SK-N-MC (cell line): ENCODE results near the gene MMRN2.
A peak's percentile ranks its signal among the peaks of the same experiment; 100 is the strongest.
"Not testable (repeated sequence)": the region's sequence is repeated elsewhere in the genome, so short reads cannot be mapped to it uniquely, and the experiment has no call there.

Experiments used
- DNase-seq: peaks from one replicate; pipeline ENCODE4 v3.0.0-alpha.2; 2011; ENCODE audit warnings: low read depth, low spot score
- H3K27ac ChIP-seq: fragments of 200-600 bp; sonication (generic); 2 replicates; pipeline ENCODE4 v1.5.1; 2016; ENCODE audit warnings: mixed run types
- H3K36me3 ChIP-seq: fragments of 200-600 bp; sonication (generic); 2 replicates; pipeline ENCODE4 v1.6.1; 2017; ENCODE audit warnings: antibody characterized with exemption, low read length, mixed read lengths; ENCODE audit not compliant: insufficient read depth
- H3K4me3 ChIP-seq: fragments of 200-600 bp; sonication (generic); 2 replicates; pipeline ENCODE4 v1.5.1; 2016
- H3K9ac ChIP-seq: fragments of 200-600 bp; sonication (generic); 2 replicates; pipeline ENCODE4 v1.8.0; 2017; ENCODE audit warnings: mixed run types, mixed read lengths; ENCODE audit not compliant: insufficient read length
- H3K9me3 ChIP-seq: fragments of 200-600 bp; sonication (generic); 2 replicates; pipeline ENCODE4 v1.6.1; 2017; ENCODE audit warnings: low read depth, mild to moderate bottlenecking, antibody characterized with exemption, low read length, moderate library complexity, mixed read lengths
- EZH2 ChIP-seq: fragments of 200-600 bp; sonication (generic); IDR thresholded peaks from one replicate; pipeline ENCODE4 v1.6.1; 2017; ENCODE audit warnings: antibody characterized with exemption
- FOXP2 ChIP-seq: optimal IDR thresholded peaks from 2 replicates; pipeline ENCODE3; 2011; ENCODE audit warnings: mild to moderate bottlenecking, moderate library complexity; ENCODE audit not compliant: insufficient read depth; ENCODE audit errors: extremely low read length, control extremely low read depth
- POLR2AphosphoS5 ChIP-seq: IDR thresholded peaks from 2 replicates; pipeline ENCODE4 v1.6.1; 2012; ENCODE audit warnings: mild to moderate bottlenecking, low read depth, low read length, borderline replicate concordance

Gene MMRN2

GRCh38 chr10:86957471-86958115 lies at the start of gene MMRN2:
Gene MMRN2 (minus strand): TSS chr10:86957615. CDS start chr10:86957541, 74 bp downstream.
- no peak within 1 kb of the TSS for H3K9ac ChIP-seq
- no peaks in the 10 kb centered on the region for H3K36me3 ChIP-seq
- TF ChIP-seq FOXP2 (no peak), EZH2 (no peak), POLR2AphosphoS5 (no peak)
- DNase-seq: no peak
- H3K27ac ChIP-seq: no peak within 1 kb of the TSS
- H3K4me3 ChIP-seq: no peak within 1 kb of the TSS
- no peaks in the 10 kb centered on the region for H3K9me3 ChIP-seq

DNA sequence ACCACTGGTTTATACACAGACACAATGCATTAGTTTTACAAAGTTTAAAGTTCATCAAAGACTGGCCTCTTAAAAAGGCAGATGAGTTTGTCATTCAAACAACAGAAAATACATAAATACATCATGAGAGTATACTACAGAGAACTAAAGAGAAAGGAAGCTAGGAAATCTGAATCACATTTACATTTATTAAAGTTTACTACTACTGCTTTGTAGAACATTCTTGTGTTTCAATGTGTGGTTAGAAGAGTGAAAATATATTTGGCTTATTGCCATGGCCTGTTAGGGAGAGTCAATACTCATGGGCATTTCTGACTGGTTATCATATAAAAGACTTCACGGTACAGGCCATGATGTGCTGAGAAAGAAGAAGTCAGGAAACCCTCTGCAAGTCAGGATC lies 49.7 kb upstream of the MMRN2 start:
- not testable (repeated sequence) for H3K9me3 ChIP-seq, H3K9ac ChIP-seq, H3K36me3 ChIP-seq, DNase-seq, H3K4me3 ChIP-seq, H3K27ac ChIP-seq

GRCh38 chr10:87000491-87000890 lies 43.1 kb upstream of the MMRN2 start:
- no peaks in the 10 kb centered on the region for H3K36me3 ChIP-seq
- no peak overlapping the region for H3K9ac ChIP-seq
- no peak for DNase-seq
- no peak for TF ChIP-seq EZH2
- no peak for TF ChIP-seq POLR2AphosphoS5
- no peak for TF ChIP-seq FOXP2
- no peak overlapping the region for H3K27ac ChIP-seq
- H3K9me3 ChIP-seq: no peaks in the 10 kb centered on the region
- no peak overlapping the region for H3K4me3 ChIP-seq

GRCh38 chr10:86999802-87000403 lies 42.5 kb upstream of the MMRN2 start:
- H3K9me3 ChIP-seq, H3K36me3 ChIP-seq, H3K4me3 ChIP-seq, DNase-seq, H3K9ac ChIP-seq, H3K27ac ChIP-seq: not testable (repeated sequence)

DNA sequence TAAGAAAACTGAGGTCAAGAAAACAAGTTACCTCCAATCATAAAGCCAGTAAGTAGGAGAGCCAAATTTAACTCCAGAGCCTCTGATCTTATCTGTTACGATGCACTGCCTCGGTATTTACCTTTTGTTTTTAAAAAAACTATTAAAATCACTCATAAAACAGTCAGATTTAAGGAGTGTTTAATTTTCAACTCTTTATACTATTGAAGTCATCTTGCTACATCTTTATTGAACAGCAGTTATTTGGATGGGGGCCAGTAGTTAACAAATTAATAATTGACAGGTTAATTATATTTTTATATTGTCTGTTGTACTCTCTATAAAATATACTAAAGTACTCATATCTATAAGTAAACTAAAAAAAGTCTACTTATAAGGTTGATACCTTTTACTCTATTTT lies 35.5 kb upstream of the MMRN2 start:
- H3K27ac ChIP-seq: 0 out of 2 replicates have a peak overlapping the region, but pooled peaks have one; percentile 42
- no peak for DNase-seq
- TF ChIP-seq POLR2AphosphoS5 (no peak), FOXP2 (no peak), EZH2 (no peak)

DNA sequence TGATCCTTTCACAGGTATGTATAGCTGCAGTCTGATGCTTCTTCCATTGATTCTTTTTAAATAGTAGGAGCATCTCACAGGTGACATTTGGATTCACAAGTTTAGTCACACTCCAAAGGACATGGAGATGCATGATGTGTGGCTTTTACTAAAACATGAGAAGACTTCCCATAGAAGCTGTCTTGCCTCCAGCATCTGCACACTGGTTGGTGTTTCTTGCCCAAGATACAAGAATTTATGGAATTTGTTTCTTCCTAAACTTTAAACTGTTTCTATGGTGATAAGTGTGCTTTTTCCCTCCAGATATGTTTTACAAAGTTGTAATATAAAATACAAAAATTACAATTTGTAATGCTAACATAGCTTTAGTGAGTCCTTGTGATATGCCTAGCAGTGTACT lies 35.0 kb upstream of the MMRN2 start:
- 0 out of 2 replicates have a peak overlapping the region, but pooled peaks have one; percentile 42 for H3K27ac ChIP-seq
- H3K36me3 ChIP-seq: no peaks in the 10 kb centered on the region
- H3K9me3 ChIP-seq: no peaks in the 10 kb centered on the region
- H3K9ac ChIP-seq: no peak overlapping the region
- TF ChIP-seq EZH2: no peak
- no peak for TF ChIP-seq POLR2AphosphoS5
- no peak for TF ChIP-seq FOXP2
- no peak for DNase-seq
- H3K4me3 ChIP-seq: no peak overlapping the region

More for the DNA sequence above, 35.5 kb upstream of the MMRN2 start:
- Histone ChIP-seq H3K9ac (no peak overlapping the region), H3K36me3 (no peaks in the 10 kb centered on the region), H3K4me3 (no peak overlapping the region), H3K9me3 (no peaks in the 10 kb centered on the region)

- not testable (repeated sequence) for H3K9ac ChIP-seq, H3K27ac ChIP-seq, H3K4me3 ChIP-seq, DNase-seq, H3K9me3 ChIP-seq, H3K36me3 ChIP-seq
Observed at GRCh38 chr10:86991362-86991761, 33.9 kb upstream of the MMRN2 start.

DNA sequence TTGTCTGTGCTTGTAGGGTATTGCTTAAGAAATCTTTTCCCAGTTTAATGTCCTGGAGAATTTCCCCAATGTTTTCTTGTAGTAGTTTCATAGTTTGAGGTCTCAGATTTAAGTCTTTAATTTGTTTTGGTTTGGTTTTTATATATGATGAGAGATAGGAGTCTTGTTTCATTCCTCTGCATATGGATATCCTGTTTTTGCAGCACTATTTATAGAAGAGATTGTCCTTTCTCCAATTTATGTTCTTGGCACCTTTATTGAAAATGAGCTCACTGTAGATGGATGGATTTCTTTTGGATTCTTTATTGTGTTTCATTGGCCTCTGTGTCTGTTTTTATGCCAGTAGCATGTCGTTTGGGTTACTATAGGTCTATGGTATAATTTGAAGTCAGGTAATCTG lies 31.1 kb upstream of the MMRN2 start:
- Histone ChIP-seq H3K36me3 (no peaks in the 10 kb centered on the region), H3K4me3 (no peak overlapping the region), H3K27ac (no peak overlapping the region), H3K9me3 (no peaks in the 10 kb centered on the region), H3K9ac (no peak overlapping the region)
- TF ChIP-seq FOXP2: no peak
- no peak for TF ChIP-seq EZH2
- no peak for TF ChIP-seq POLR2AphosphoS5
- DNase-seq: no peak

GRCh38 chr10:86984498-86984897 lies 27.1 kb upstream of the MMRN2 start:
- not testable (repeated sequence) for H3K4me3 ChIP-seq, H3K36me3 ChIP-seq, DNase-seq, H3K27ac ChIP-seq, H3K9ac ChIP-seq, H3K9me3 ChIP-seq

DNA sequence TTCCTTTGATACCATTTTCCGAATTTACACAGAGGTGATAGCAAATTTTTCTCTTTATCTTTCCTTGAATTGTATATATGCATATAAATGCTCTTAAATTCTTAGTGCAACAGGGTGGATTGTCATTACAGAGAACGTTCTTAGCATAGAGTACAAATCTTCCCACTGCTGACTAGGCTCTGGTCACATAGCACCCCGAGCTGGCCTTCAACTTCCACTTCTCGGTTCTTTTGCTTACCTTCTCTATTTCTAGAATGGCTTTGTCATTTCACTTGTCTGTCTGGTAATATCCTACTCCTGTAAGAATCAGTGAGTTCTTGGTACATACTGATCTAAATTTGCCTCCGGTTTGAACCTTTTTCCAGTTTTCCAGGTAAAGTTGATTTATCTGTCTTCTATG lies 24.3 kb upstream of the MMRN2 start:
- no peak for DNase-seq
- H3K27ac ChIP-seq: no peak overlapping the region

GRCh38 chr10:86981020-86981419 lies 23.6 kb upstream of the MMRN2 start:
- not testable (repeated sequence) for H3K4me3 ChIP-seq, H3K9ac ChIP-seq, DNase-seq, H3K9me3 ChIP-seq, H3K27ac ChIP-seq, H3K36me3 ChIP-seq

More for the DNA sequence above, 24.3 kb upstream of the MMRN2 start:
- H3K9ac ChIP-seq: no peak overlapping the region
- no peak overlapping the region for H3K4me3 ChIP-seq
- H3K36me3 ChIP-seq: no peaks in the 10 kb centered on the region
- no peak for TF ChIP-seq FOXP2
- no peak for TF ChIP-seq POLR2AphosphoS5
- no peak for TF ChIP-seq EZH2
- no peaks in the 10 kb centered on the region for H3K9me3 ChIP-seq
